ENCODE measurements around the gene MORC1.

The MORC1 gene

DNA sequence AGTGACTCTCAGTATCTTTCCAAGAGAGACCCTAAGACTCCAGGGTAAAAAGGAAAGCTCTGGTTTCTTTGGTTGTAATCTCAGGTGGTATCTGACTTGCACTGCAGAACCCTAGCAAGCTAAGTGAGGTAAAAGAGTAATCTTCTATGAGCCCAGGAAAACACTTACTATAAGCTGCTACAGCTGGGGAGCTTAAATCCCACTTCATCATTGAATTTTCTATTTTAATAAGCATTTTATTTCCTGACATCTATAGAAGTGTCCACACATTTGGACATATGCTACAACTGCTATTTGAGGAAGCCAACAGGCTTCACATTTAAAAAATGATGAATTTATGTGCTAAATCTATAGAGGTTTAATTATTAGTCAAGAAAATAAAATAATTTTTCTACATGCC lies 91.1 kb downstream of the MORC1 start:
- no peak for DNase-seq (ENCODE audit: low read depth)

DNA sequence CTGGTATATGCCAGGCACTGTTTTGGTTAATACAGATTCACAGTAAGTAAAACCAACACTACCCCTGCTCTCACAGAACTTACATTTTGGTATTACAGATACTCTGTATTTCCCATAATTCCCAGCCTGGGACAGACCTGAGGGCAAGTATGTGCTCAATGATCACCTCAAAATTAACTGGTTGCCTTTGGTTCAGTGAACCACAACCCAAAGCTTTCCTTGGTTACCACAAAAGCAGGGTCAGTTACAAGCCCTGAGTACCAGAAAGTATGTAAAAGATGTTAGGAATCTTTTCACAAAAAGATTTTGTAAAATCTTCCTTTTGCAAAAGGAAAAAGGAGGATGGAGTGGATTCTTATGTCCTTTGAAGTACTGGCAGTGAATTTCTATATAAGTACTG lies 92.0 kb downstream of the MORC1 start:
- DNase-seq (ENCODE audit: low read depth) = no peak

DNA sequence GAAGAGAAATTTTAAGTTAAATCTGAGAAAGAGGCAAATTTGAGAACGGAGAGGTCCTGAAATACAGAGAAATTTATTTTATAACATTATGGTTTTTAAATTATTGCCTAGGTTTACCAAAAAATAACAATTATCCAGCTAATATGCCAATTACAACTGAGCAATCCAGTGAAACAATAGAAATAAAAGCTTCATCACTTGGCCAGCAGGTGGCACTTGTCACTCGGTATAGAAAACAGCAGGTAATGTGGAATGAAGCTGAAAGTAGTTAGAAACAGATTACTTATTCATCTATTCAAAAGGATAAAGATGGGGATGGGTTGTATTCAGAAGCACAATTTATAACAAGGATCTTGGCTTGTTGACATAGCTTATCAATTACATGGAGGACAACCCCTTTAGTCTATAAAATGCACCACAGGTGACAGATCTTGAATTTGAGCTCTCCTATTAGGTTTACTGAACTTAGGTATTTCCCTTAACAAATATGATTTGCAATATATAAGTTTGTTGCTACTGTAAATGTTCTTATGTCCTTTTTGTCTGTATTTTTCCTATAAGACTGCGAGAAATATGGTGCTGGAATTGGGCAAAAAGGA lies 94.2 kb downstream of the MORC1 start:
- peak; percentile 10 for DNase-seq (ENCODE audit: low read depth)

DNA sequence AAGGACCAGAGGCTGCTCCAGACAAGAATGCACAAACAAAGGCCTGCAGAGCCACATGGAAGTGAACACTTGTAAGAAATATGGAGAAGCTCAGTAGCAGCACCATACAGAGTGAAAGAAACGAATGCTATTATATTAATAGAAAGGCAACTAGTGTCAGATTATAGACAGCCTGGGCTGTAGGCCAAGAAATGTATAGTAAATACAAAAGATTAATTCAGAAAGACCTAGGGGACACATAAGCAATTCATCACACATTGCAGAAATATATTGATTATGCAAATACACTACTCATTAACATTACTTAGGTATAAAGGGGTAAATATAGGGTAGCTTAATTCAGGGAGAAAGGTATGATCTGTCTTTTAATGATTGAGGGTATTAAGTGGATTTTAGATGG lies 94.8 kb downstream of the MORC1 start:
- no peak for DNase-seq (ENCODE audit: low read depth)

DNA sequence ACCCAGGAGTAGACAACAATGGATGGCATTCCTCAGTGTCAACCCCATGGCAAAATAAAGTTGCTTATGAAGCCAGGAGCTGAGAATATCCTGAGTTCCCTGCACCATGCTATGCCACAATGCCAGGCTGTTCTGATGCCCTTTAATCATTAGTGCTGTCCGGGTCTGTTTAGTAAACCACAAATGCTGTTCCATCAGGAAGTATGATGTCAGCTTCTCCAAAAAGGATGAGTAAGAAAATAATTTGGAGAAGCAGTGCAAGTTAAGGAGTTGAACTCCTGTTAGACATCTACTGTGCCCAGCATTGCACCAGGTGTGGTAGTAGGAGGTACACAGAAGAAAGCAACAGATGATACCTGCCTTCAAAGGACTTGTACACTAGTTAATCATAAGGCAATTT lies 96.4 kb downstream of the MORC1 start:
- DNase-seq (ENCODE audit: low read depth) = no peak

DNA sequence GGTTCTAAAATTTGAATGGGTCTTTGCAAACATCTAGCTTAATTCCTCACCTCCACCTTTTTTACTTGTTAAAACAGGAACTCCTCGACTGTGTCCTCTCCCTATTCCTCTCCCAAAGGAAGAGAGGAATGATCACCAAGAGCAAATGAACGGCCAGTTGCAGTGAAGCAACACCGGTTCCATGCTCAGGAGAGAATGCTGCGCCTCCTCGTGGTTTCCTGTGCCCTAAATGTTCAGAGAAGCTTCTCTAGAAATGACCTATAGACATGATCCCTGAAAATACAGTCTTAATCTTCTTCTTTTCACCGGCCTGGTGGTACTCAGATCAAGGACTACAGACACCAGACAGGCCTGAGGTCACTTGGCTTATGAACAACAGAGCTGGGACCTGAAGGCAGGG lies 99.1 kb downstream of the MORC1 start:
- DNase-seq (ENCODE audit: low read depth) = no peak

DNA sequence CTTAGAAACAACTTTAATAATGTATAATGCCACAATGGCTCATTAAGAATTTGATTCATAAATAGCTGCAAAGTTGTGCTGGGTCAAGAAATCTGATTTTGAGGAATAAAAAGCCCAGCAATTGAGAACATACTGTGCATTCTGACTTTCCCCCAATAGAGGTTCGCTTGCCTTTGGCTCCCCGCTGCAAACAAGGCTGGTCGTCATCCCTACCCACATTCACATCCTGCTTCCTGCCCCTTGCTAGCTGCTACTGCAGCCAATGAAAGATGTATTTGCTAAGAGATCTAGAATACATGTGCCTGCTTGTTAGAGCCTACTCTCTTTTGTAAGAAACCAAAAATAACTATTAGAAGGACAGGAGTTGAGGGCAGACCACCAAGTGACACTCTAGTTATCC lies 112.5 kb downstream of the MORC1 start:
- no peak for DNase-seq (ENCODE audit: low read depth)

DNA sequence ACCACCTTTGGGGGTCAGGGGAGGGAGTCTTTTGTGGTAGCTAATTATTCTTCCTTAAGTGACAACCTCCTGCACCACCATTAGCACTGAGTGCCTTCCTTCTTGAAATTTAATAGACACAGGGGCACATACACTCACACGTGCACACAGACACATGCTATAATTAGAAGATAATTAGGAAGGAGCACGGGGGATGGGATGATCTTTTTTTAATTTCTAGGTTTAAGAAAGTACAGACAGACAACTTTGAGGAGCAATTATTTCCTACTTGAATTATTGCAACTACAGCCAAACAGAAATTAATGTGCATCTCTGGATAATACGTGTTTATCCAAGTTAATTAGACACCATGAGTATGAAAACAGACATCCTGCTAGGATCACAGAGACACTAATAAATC lies 119.5 kb downstream of the MORC1 start:
- DNase-seq (ENCODE audit: low read depth) = no peak

DNA sequence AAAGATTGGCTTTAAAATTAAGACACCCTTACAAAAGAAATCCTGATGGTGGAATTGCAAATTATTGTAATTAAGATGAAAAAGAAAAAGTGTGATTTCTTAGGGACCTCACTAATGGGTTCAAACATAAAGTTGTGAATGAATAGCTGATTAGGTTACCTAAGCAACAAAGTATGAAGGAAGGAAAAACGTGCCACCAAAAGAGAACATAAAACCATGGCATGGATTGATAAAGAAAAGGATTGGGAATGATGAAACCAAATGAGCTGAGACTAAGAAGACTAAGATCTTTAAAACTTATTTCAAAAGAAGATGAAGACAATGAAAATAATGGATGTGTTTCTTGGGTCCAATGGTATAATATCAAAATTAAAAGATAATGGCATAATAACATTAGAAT lies 132.1 kb downstream of the MORC1 start:
- DNase-seq (ENCODE audit: low read depth) = no peak

DNA sequence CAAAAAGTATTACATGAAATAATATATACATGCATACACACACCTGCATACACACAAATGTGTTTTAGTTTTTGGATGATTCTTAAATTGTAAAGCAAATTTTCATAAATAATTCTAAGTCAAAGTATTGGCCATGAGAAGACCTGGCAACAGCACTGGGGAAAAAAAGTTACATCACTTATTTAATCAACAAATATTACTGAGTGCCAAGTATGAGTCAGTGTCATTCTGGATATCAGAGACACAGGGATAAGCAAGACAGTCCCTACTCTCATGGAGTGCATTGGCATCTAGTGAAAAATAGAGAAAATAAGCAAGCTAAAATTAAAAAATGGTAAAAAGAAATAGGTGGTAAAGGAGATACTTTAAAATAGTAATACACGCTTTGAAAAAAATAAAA lies 134.9 kb downstream of the MORC1 start:
- DNase-seq (ENCODE audit: low read depth) = no peak

DNA sequence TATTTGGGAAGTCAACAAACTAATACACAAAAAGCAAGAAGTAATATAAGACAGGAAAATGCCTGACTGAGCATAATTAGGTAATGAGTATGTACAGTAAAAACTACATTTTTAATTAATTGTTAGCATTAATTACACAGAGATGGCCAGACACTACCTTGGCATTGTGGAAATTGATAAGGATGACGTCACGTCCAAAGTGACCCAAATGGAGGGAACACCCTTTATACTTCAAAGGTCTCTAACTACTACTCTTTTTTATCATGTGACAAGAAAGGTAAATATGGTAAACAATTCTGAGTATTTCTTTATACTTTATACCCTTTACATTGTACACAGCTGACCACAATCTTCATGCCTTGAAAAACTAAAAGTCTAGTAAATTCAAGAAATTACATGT lies 141.9 kb downstream of the MORC1 start:
- no peak for DNase-seq (ENCODE audit: low read depth)

DNA sequence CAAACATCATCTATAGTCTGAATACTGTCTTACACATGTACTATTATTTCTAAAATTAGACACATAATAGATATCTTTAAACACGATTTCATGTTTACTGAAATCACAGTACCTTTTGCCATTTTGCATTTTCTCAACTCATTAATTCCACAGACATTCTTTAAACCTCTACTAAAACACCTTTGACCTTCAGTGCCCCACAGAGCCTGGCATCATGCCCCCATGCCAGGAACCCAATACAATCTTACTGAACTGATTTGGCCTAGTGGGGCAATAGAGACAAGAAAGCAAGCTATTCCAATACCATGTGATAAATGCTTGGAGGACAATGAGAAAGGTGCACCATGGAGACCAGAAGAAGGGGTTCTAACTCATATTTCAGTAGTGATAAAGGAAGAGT lies 144.9 kb downstream of the MORC1 start:
- no peak for DNase-seq (ENCODE audit: low read depth)

DNA sequence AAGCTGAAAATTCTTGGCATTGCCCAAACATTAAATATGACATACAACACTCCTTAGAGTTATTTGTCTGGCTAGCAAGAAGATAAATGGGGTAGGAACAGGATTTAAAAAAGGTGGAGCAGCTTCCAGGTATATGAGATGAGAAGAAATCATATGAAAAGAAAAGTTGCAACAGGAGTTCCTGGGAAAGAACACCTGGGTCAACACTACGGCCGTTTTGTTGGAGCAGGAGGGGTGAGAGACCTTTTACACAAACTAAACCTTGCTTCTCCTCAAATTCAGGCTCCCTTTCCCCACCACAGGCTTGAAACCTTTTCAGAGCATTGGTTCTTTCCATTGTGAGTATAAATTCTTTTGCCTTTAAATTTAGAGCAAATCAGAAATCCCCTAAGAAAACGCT lies 145.5 kb downstream of the MORC1 start:
- no peak for DNase-seq (ENCODE audit: low read depth)

DNA sequence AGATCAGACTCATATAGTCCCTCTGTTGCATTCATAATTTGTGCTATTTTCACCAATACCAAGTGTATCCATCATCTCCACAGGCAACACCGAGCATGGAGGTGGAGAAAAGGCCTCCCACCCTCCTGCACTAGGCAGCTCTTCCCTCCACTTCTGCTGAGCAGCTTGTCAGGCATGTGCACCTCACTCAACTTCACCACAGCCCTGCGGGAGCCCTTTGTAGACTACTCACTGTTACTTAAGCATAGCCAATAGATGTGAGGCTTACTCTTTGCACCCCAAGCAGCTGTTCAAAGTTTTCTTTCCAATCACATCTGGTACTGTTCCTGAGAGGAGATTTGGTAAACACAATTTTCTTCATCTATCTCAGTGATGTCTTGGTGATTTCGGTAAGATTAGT lies 147.4 kb downstream of the MORC1 start:
- no peak for DNase-seq (ENCODE audit: low read depth)

DNA sequence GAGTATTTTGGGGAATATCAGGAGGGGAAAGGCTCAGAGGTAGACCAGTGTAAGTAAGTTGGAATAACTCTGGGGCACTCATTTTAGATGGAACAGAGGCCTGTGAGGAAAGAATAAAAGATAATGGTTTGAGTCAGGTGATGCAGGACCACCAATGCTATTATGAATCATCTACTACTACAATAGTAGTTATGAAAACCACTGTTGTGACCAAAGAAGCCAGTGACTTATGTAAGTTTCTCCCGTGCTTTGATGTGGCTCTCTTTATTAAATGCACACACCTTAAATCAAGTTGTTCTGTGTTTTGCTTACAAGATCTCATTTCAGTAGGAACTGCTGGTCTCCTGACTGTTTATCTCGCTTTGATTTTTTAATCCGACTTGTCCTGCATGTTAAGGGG lies 151.2 kb downstream of the MORC1 start:
- no peak for DNase-seq (ENCODE audit: low read depth)

DNA sequence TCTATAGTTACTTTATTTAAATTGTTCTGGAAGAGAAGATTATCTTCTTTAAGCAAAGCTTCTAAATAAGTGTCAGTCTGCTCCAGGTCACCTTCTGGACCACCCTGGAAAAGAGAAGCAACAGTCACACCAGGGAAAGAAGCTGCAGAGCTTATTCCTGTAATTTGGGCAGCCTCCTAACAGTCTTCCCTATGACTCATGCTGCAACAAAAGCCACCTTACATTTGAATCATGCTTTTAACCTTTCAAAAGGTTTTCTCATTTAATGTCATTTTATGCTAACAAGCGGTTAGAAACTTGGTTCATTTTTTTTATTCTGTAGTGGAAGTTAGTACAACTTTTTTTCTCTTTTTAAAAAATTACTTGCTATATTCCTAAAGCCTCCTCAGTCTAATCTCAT lies 158.9 kb downstream of the MORC1 start:
- DNase-seq (ENCODE audit: low read depth) = no peak

DNA sequence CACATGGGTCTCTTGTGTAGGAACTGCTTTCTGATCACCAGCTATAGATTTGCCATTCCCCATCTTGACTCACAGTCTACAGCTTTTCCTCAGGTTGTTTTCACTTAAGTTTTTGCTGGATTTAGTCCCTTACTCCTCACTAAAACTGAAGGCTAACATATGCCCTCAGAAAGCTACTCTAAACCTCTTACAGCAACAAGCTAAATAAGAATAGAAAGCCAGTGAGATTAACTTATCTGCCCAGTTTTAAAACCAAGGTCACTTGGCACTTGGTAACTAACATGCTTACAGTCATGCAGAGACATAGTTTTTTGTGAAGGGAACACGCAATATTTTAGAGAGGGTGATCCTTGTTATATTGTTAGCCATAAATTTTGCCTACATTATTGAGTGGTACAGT lies 164.2 kb downstream of the MORC1 start, which contains the start of gene GUCA1C:
Gene GUCA1C, minus strand, starts transcription at position 180 of the 400 bp plus-strand sequence. Its CDS starts 117 bp downstream, at position 63.
- no peak for DNase-seq (ENCODE audit: low read depth)

DNA sequence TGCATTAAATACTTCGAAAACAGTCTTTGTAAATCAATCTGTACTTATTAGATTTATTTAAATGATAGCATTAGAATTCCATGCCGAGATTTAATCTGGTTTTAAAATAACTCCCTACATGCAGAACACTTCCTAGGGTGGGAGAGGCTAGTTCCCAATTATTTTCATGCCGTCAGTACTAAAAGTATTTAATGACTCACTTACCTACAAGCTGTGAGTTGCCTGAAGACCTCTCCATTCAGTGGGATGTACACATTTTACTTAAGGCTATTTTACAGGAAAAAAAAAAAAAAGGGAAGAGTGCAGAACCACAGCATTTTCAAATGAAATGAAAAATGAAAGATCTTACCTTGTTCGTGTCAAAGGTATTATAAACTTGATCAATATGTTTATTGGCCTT lies 164.7 kb downstream of the MORC1 start:
- DNase-seq (ENCODE audit: low read depth) = no peak

DNA sequence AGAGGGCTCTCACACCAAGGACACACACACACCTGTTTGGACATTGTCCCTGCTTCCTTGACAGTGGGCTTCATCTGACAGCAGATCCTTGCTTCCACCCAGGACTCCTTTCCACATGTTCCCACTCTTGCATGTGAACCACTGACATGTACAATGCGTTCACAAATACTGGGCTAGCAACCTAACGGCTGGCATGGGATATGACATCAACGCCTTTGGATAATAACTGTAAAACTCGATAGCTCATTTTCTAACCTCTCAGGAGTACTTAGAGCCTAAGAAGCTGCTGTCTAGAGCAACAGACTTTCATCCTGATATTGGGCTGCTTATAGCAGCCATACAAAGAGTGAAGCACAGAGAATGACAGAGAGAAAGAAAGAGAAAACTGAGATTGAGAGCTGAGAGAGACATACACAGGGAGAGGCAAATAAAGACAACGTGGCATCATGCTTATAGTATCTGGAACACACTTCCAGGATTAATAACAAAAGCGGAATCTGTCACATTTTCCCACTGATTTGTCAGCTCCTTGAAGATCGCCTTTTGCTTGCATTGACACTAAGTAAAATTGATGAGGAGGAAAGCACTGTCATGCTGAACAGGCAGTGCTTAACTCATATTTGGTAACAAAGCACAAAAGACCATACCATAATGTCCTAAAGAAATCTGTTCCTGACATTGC lies 166.0 kb downstream of the MORC1 start:
- DNase-seq (ENCODE audit: low read depth) = no peak

DNA sequence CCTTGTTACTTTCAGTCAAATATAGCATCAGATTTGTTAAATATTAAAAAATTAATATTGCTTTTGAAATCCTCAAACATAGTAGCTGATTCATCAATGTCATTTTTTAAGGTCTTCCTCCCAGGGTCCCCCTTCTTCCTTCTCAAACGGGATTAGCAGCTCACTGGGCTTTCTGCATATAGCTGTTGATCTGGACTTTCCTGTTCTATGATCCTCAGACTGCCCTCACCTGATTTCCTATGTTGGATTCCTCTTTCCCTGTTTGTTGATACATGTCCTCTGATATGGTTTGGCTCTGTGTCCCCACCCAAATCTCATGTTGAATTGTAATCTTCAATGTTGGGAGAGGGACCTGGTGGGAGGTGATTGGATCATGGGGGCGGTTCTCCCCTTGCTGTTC lies 170.1 kb downstream of the MORC1 start:
- no peak for DNase-seq (ENCODE audit: low read depth)

DNA sequence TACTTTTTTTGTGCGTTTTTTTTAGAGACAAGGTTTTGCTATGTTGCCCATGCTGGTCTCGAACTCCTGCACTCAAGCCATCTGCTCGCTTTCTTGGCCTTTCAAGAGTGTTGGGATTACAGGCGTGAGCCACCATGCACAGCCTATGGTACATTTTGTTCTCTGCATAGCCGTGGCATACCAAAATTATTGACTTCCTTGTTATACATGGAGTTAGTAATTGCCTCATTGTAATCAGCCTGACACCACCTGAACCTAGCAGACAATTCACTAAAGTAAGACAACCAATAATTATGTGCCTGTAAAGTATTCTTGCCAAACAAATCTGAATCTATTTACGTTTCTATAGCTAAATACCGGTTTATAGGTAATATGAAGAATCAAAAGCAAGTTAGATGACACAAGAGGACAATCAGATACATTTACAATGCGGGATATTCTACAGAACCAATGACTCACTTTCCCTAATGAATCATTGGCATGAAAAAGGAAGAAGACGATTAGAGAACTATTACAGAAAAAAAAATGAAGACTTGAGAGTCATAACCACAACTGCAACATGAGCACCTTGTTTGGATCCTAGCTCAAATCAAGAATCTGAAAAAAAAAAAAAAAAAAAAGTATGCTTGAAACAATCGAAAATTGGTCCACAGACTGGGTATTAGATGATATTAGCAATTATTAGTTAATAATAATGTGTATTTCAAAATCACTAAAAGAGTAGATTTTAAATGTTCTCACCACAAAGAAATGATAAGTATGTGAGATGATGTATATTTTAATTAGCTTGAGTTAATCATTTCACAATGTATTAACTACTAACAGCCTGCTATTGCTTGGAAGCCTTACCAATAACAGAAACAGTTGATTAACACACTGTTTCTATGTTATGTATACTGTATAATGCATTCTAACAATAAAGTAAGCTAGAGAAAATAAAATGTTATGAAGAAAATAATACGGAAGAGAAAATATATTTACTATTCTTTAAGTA lies 171.3 kb downstream of the MORC1 start:
- DNase-seq (ENCODE audit: low read depth) = no peak

DNA sequence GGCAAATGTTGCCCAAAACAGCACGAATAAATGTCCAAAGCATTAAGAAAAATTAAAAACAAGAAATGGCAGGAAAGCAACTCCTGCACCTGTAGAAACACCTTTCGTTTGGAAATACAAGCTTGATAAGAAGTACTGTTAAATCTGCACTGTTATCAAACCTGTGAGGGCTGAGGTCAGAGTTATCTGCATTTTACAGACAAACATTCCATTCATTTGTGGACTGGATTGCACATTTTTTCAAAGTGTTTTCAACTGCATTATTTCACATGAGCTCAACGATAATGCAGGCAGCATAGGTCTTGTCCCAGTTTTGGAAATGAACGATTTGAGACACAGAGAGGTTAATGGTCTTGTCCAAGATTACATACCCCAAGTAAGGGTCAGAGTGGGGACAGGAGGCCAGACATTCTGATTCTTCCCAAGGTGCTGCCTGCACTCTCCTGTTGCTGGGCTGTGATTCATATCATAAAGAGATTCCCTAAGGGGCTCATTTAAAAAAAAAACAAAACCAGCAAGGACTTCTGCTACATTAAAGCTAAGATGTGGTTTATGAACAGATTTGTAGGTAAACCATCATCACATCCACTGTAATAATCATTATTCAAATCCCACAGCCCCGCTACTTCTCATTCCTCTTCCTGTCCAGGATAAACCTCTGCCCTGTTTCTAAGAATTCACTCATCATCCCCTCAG lies 177.2 kb downstream of the MORC1 start:
- no peak for DNase-seq (ENCODE audit: low read depth)
